GM12878 (cell line): Measurements from ENCODE around the gene RAB37. TPM values are rescaled to one million over a fixed set of nuclear protein-coding genes. Genes with fewer than 3 reads are reported as not detected.

Source experiments
- ATF3 ChIP-seq: IDR thresholded peaks from 2 replicates; pipeline ENCODE4 v1.6.1; 2011; ENCODE audit warnings: low read depth, mild to moderate bottlenecking, low read length, moderate library complexity, borderline replicate concordance; ENCODE audit errors: extremely low read depth
- ATF7 ChIP-seq: fragments of 450-650 bp; IDR thresholded peaks from 2 replicates; pipeline ENCODE4 v1.6.1; 2016; ENCODE audit warnings: low read depth, mild to moderate bottlenecking
- BHLHE40 ChIP-seq, 2 experiments: fragments of 450-650 bp in 1 of 2; IDR thresholded peaks; 2 replicates each; pipeline ENCODE4 v1.6.1; 2011 to 2017; ENCODE audit warnings: low read depth in 2 of 2, borderline replicate concordance in 1 of 2, improper control_type of control experiment in 1 of 2, low read length in 1 of 2, mild to moderate bottlenecking in 1 of 2
- CHD4 ChIP-seq: fragments of 200-600 bp; sonication (generic); IDR thresholded peaks from 2 replicates; pipeline ENCODE4 v1.6.1; 2016; ENCODE audit warnings: mild to moderate bottlenecking
- CTCF ChIP-seq, 3 experiments: IDR thresholded peaks in 2 of 3; conservative IDR thresholded peaks in 1 of 3; 2 replicates each; pipeline ENCODE4 v1.5.1; 2011; ENCODE audit warnings: low read depth in 3 of 3, low read length in 3 of 3, mild to moderate bottlenecking in 3 of 3, control low read depth in 2 of 3, moderate library complexity in 2 of 3, inconsistent platforms in 1 of 3, mixed read lengths in 1 of 3; ENCODE audit not compliant: control insufficient read depth in 2 of 3, insufficient read depth in 1 of 3; ENCODE audit errors: extremely low read depth in 1 of 3
- FOXK2 ChIP-seq: fragments of 450-650 bp; IDR thresholded peaks from 2 replicates; pipeline ENCODE4 v1.6.1; 2017; ENCODE audit warnings: mild to moderate bottlenecking, moderate library complexity
- GATAD2B ChIP-seq: fragments of 450-650 bp; conservative IDR thresholded peaks from 2 replicates; pipeline ENCODE4 v1.6.1; 2017; ENCODE audit warnings: low read depth, mild to moderate bottlenecking, moderate library complexity
- IKZF2 ChIP-seq, 2 experiments: fragments of 450-650 bp; IDR thresholded peaks; 2 replicates each; pipeline ENCODE4 v1.6.1; 2017; ENCODE audit warnings: mild to moderate bottlenecking in 2 of 2, moderate library complexity in 2 of 2
- KLF5 ChIP-seq: fragments of 450-650 bp; IDR thresholded peaks from 2 replicates; pipeline ENCODE4 v1.6.1; 2014; ENCODE audit warnings: mild to moderate bottlenecking; ENCODE audit not compliant: partially characterized antibody
- MEF2B ChIP-seq: fragments of 450-650 bp; IDR thresholded peaks from 2 replicates; pipeline ENCODE4 v1.6.1; 2018; ENCODE audit warnings: mild to moderate bottlenecking, moderate library complexity; ENCODE audit not compliant: partially characterized antibody, poor library complexity, severe bottlenecking
- MTA2 ChIP-seq: fragments of 450-650 bp; IDR thresholded peaks from 2 replicates; pipeline ENCODE4 v1.6.1; 2016; ENCODE audit warnings: low read depth, mild to moderate bottlenecking, moderate library complexity
- MXI1 ChIP-seq: fragments of 150-350 bp; IDR thresholded peaks from 2 replicates; pipeline ENCODE4 v1.6.1; 2011; ENCODE audit warnings: low read depth, mild to moderate bottlenecking, inconsistent platforms, low read length, improper control_type of control experiment
- NBN ChIP-seq: fragments of 450-650 bp; IDR thresholded peaks from 2 replicates; pipeline ENCODE4 v1.6.1; 2016
- NR2F1 ChIP-seq: fragments of 450-650 bp; conservative IDR thresholded peaks from 2 replicates; pipeline ENCODE4 v1.6.1; 2017; ENCODE audit warnings: mild to moderate bottlenecking
- PAX5 ChIP-seq: IDR thresholded peaks from 2 replicates; pipeline ENCODE4 v1.6.1; 2011; ENCODE audit warnings: low read depth, low read length, borderline replicate concordance
- POLR2A ChIP-seq: IDR thresholded peaks from 2 replicates; pipeline ENCODE4 v1.6.1; 2011; ENCODE audit warnings: low read depth, mild to moderate bottlenecking, low read length
- RB1 ChIP-seq: fragments of 450-650 bp; formaldehyde crosslinking; IDR thresholded peaks from 2 replicates; pipeline ENCODE4 v1.6.1; 2017; ENCODE audit warnings: mild to moderate bottlenecking, borderline replicate concordance
- RCOR1 ChIP-seq: conservative IDR thresholded peaks from 2 replicates; pipeline ENCODE4 v1.6.1; 2012; ENCODE audit warnings: low read depth, low read length, improper control_type of control experiment
- RELB ChIP-seq: fragments of 450-650 bp; IDR thresholded peaks from 2 replicates; pipeline ENCODE4 v1.6.1; 2017; ENCODE audit warnings: low read depth, mild to moderate bottlenecking, moderate library complexity
- SMARCA5 ChIP-seq: fragments of 450-650 bp; IDR thresholded peaks from 2 replicates; pipeline ENCODE4 v1.6.1; 2017; ENCODE audit warnings: mild to moderate bottlenecking
- SMC3 ChIP-seq: IDR thresholded peaks from 2 replicates; pipeline ENCODE4 v1.6.1; 2011; ENCODE audit warnings: low read length, improper control_type of control experiment, borderline replicate concordance
- SPI1 ChIP-seq: IDR thresholded peaks from 2 replicates; pipeline ENCODE4 v1.6.1; 2011; ENCODE audit warnings: low read depth, mild to moderate bottlenecking, low read length, moderate library complexity, borderline replicate concordance; ENCODE audit not compliant: insufficient read depth
- STAT3 ChIP-seq: IDR thresholded peaks from 2 replicates; pipeline ENCODE4 v1.6.1; 2011; ENCODE audit warnings: low read depth, low read length, improper control_type of control experiment
- TCF12 ChIP-seq: IDR thresholded peaks from 2 replicates; pipeline ENCODE4 v1.6.1; 2011; ENCODE audit warnings: low read depth, mild to moderate bottlenecking, low read length
- TCF3 ChIP-seq: IDR thresholded peaks from 2 replicates; pipeline ENCODE4 v1.6.1; 2012; ENCODE audit warnings: low read depth, mild to moderate bottlenecking, low read length, borderline replicate concordance; ENCODE audit not compliant: insufficient read depth
- YBX1 ChIP-seq: fragments of 450-650 bp; IDR thresholded peaks from 2 replicates; pipeline ENCODE4 v1.6.1; 2016; ENCODE audit warnings: antibody characterized with exemption
- ZSCAN29 ChIP-seq: fragments of 450-650 bp; IDR thresholded peaks from 2 replicates; pipeline ENCODE4 v1.6.1; 2017; ENCODE audit warnings: mild to moderate bottlenecking, moderate library complexity
- polyA plus RNA-seq, 11 experiments: library from polyadenylated mRNA; depleted of rRNA in 4 of 11; unstranded in 6 of 11; stranded (reverse) in 5 of 11; fragments of >200 nt; fragmentation: Nextera tagmentation in 4 of 11; fragmentation: Illumina TruSeq in 1 of 11; extraction: Ambion mirVana in 4 of 11; extraction: Trizol in 1 of 11; gene quantifications; 1 replicate in 1 of 11; 2 replicates in 10 of 11; pipeline versions ENCODE4 v1.2.1 to v1.2.3, GENCODE V29; 2011 to 2016; ENCODE audit warnings: inconsistent platforms in 2 of 11, missing spikeins in 2 of 11, low read depth in 1 of 11
- total RNA-seq, 4 experiments: library from RNA; depleted of rRNA in 3 of 4; stranded (reverse); fragments of >200 nt in 3 of 4; fragmentation: Illumina TruSeq in 1 of 4; extraction: Trizol in 1 of 4; gene quantifications; 2 replicates each; pipeline versions ENCODE4 v1.2.1 to v1.2.3, GENCODE V29; 2013 to 2021

RAB37 gene
- total and polyA plus RNA-seq, 10 of the 15 experiments (the other 5 are each of a cell fraction or from before 2014, with no cell fraction given) = 0.48 to 5.6 (median 1.7) TPM

- TF ChIP-seq SPI1 (peak; percentile 54; the same call in 1 of the 2 replicates), RCOR1 (0 out of 2 replicates have a peak, but pooled peaks have one; percentile 35), RELB (0 out of 2 replicates have a peak, but pooled peaks have one; percentile 33), YBX1 (no peak), BHLHE40 (IDR thresholded peaks at IDR 0.05; ENCODE audit: borderline replicate concordance in 1 of 2, low read depth in 2 of 2, low read length in 1 of 2) (peak in 1 of 2 experiments; percentile 73; a peak in 1 of 4 replicates), STAT3 (no peak), PAX5 (no peak), SMC3 (peak; percentile 76), ATF7 (peak; percentile 68), TCF3 (0 out of 2 replicates have a peak, but pooled peaks have one; percentile 56), MXI1 (peak; percentile 25; the same call in 1 of the 2 replicates), ZSCAN29 (no peak), GATAD2B (peak; percentile 59; the same call in 1 of the 2 replicates), NBN (peak; percentile 22; the same call in 1 of the 2 replicates), CTCF (IDR thresholded peaks at IDR 0.05 in 2 of 3, conservative IDR thresholded peaks at IDR 0.05 in 1 of 3; ENCODE audit: control insufficient read depth in 2 of 3, extremely low read depth in 1 of 3, insufficient read depth in 1 of 3, low read depth in 3 of 3, low read length in 3 of 3) (peak; percentile 64 to 76 (median 67); a peak in 5 of 6 replicates), KLF5 (peak; percentile 27), TCF12 (peak; percentile 62; the same call in 1 of the 2 replicates), ATF3 (no peak), POLR2A (peak; percentile 31; the same call in 1 of the 2 replicates), RB1 (peak; percentile 63; the same call in 1 of the 2 replicates), CHD4 (no peak), FOXK2 (peak; percentile 63; the same call in 1 of the 2 replicates), MEF2B (peak; percentile 55), MTA2 (no peak), IKZF2 (IDR thresholded peaks at IDR 0.05) (peak; percentile 14 to 38; a peak in 2 of 4 replicates), SMARCA5 (peak; percentile 78; the same call in 1 of the 2 replicates), NR2F1 (peak; percentile 66)
Observed at GRCh38 chr17:74736513-74737298, at the start of gene RAB37 (continued).
